ENCODE measurements around the gene RADIL.

DNA sequence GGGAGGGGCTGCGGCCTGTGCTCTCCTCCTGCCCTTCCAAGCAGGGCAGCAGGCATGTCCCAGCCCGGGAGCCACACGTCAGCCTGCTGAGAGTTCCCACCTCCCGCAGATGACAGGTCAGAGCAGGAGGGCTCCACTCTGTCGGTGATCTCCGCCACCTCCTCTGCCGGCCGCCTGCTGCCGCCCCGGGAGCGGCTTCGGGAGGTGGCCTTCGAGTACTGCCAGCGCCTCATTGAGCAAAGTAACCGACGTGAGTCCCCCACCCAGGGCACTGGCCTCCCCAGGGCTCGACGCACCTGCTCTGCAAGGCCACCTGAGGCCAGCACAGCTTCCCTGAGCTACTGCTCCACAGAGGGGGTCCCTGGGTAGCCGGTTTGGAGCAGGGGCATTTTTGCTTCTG lies 98.7 kb downstream of the RADIL start:
- TF ChIP-seq POLR2A (conservative IDR thresholded peaks at IDR 0.05) (no peak), ZNF644 (tag; IDR thresholded peaks at IDR 0.05; ENCODE audit: low read depth) (no peak), TBP (optimal IDR thresholded peaks at IDR 0.05; ENCODE audit: low read depth, low read length) (no peak), ERF (CRISPR knock-in tag; IDR thresholded peaks at IDR 0.05) (no peak), LEF1 (IDR thresholded peaks at IDR 0.05) (no peak), ZFX (CRISPR knock-in tag; IDR thresholded peaks at IDR 0.05) (no peak), ZNF165 (CRISPR knock-in tag; IDR thresholded peaks at IDR 0.05; ENCODE audit: borderline replicate concordance) (no peak), ZNF124 (CRISPR knock-in tag; IDR thresholded peaks at IDR 0.05) (no peak)
- TF ChIP-seq, protein P1, sequence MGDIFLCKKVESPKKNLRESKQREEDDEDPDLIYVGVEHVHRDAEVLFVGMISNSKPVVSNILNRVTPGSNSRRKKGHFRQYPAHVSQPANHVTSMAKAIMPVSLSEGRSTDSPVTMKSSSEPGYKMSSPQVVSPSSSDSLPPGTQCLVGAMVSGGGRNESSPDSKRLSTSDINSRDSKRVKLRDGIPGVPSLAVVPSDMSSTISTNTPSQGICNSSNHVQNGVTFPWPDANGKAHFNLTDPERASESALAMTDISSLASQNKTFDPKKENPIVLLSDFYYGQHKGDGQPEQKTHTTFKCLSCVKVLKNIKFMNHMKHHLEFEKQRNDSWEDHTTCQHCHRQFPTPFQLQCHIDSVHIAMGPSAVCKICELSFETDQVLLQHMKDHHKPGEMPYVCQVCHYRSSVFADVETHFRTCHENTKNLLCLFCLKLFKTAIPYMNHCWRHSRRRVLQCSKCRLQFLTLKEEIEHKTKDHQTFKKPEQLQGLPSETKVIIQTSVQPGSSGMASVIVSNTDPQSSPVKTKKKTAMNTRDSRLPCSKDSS (IDR thresholded peaks at IDR 0.05; ENCODE audit: low read depth, partially characterized antibody): no peak
- TF ChIP-seq, protein P2, sequence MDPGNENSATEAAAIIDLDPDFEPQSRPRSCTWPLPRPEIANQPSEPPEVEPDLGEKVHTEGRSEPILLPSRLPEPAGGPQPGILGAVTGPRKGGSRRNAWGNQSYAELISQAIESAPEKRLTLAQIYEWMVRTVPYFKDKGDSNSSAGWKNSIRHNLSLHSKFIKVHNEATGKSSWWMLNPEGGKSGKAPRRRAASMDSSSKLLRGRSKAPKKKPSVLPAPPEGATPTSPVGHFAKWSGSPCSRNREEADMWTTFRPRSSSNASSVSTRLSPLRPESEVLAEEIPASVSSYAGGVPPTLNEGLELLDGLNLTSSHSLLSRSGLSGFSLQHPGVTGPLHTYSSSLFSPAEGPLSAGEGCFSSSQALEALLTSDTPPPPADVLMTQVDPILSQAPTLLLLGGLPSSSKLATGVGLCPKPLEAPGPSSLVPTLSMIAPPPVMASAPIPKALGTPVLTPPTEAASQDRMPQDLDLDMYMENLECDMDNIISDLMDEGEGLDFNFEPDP (CRISPR knock-in tag; IDR thresholded peaks at IDR 0.05): no peak
